PC-9 (cell line): ENCODE data around the gene CXorf38. TPM values are rescaled to one million over a fixed set of nuclear protein-coding genes. Genes with fewer than 3 reads are reported as not detected.

Experiments
- BruUV-seq: library from RNA; stranded (reverse); fragments of 400-500 nt; replicated peaks from 2 replicates; lab custom pipeline; 2021; lab: Mats Ljungman, UMichigan
- CTCF ChIA-PET: fragments of 300-600 bp; sonication (Branson Sonifier 250); formaldehyde crosslinking; loops from one replicate; lab custom pipeline; 2022; ENCODE audit warnings: antibody characterized with exemption; lab: Charles Lee
- POLR2A ChIA-PET: fragments of 300-600 bp; sonication (Branson Sonifier 250); formaldehyde crosslinking; loops from one replicate; lab custom pipeline; 2022; ENCODE audit warnings: antibody characterized with exemption; ENCODE audit not compliant: unreplicated experiment; lab: Charles Lee
- DNase-seq, 2 experiments: peaks; one replicate each; pipeline versions ENCODE4 v3.0.0 to v3.0.0-alpha.2; 2015 to 2022; ENCODE audit warnings: mixed read lengths in 1 of 2
- H2AFZ ChIP-seq: fragments of 200-600 bp; sonication (generic); 2 replicates; pipeline ENCODE4 v1.8.1; 2017; ENCODE audit warnings: antibody characterized with exemption
- H3F3A ChIP-seq: fragments of 200-600 bp; sonication (generic); 2 replicates; pipeline ENCODE4 v1.8.1; 2017; ENCODE audit warnings: antibody characterized with exemption, mild to moderate bottlenecking, low read depth; ENCODE audit not compliant: insufficient read depth
- H3K27ac ChIP-seq: fragments of 200-600 bp; sonication (generic); 2 replicates; pipeline ENCODE4 v1.6.1; 2016; ENCODE audit warnings: mixed run types
- H3K27me3 ChIP-seq: fragments of 200-600 bp; sonication (generic); 2 replicates; pipeline ENCODE4 v1.6.1; 2016; ENCODE audit warnings: low read depth, mixed run types; ENCODE audit not compliant: insufficient read depth
- H3K36me3 ChIP-seq: fragments of 200-600 bp; sonication (generic); 2 replicates; pipeline ENCODE4 v1.6.1; 2016; ENCODE audit warnings: low read depth, mixed run types
- H3K4me1 ChIP-seq: fragments of 200-600 bp; sonication (generic); replicated peaks from 2 replicates; pipeline ENCODE4 v1.6.1; 2016; ENCODE audit warnings: mixed run types; ENCODE audit not compliant: insufficient read depth
- H3K4me2 ChIP-seq: fragments of 200-600 bp; sonication (generic); 2 replicates; pipeline ENCODE4 v1.6.1; 2017; ENCODE audit warnings: mixed run types
- H3K4me3 ChIP-seq: fragments of 200-600 bp; sonication (generic); 2 replicates; pipeline ENCODE4 v1.6.1; 2016; ENCODE audit warnings: mixed run types
- H3K79me2 ChIP-seq: fragments of 200-600 bp; sonication (generic); 2 replicates; pipeline ENCODE4 v1.6.1; 2017; ENCODE audit warnings: low read depth, mixed run types
- H3K9me2 ChIP-seq: fragments of 200-600 bp; sonication (generic); 2 replicates; pipeline ENCODE4 v1.8.1; 2017; ENCODE audit warnings: mild to moderate bottlenecking; ENCODE audit not compliant: insufficient read depth
- H3K9me3 ChIP-seq: fragments of 200-600 bp; sonication (generic); 2 replicates; pipeline ENCODE4 v1.8.1; 2016; ENCODE audit warnings: low read depth; ENCODE audit not compliant: insufficient read depth
- H4K20me1 ChIP-seq: fragments of 200-600 bp; sonication (generic); 2 replicates; pipeline ENCODE4 v1.8.1; 2017; ENCODE audit not compliant: insufficient read depth
- EZH2 ChIP-seq: fragments of 200-600 bp; sonication (generic); IDR thresholded peaks from 2 replicates; pipeline ENCODE4 v1.8.0; 2017; ENCODE audit warnings: antibody characterized with exemption, low read depth
- intact Hi-C: fragments of 100-400 bp; cut with micrococcal nuclease; formaldehyde crosslinking; loops from one replicate; pipeline ENCODE4 v1.10.0; 2022; ENCODE audit not compliant: unreplicated experiment
- total RNA-seq: library from RNA; stranded (reverse); gene quantifications from 2 replicates; pipeline ENCODE4 v1.2.3, GENCODE V29; 2021
- TF ChIP-seq, protein P1 (sequence below): fragments of 200-600 bp; sonication (generic); conservative IDR thresholded peaks from 2 replicates; pipeline ENCODE4 v1.6.1; 2017; ENCODE audit warnings: mixed run types, antibody characterized with exemption, mild to moderate bottlenecking, moderate library complexity

CXorf38 gene
- total RNA-seq, 1 experiment from 2014 or later = 5.3 TPM

DNA sequence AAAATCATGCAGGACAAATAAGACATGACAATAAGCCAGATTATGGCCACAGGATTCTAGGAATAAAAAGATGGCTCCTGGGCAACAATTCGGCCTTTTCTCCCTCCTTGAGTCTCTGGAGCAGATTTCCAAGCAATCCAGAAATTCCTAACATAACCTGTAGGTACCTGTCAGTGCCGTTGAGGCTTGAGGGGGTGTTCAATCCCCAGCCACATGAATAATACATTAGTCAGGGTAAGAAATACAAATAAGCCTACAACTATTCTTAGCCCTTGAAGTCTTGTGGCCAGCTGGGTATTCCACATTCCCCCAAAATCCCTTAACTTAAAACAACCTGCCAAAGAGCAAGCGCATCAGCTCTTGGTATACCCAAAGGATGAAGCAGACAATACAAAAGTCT is 9.7 kb downstream of the CXorf38 start:
- H3K4me2 ChIP-seq = no peak overlapping the region
- BruUV-seq = no TSS peak
- no peaks in the 10 kb centered on the region for H3K9me3 ChIP-seq
- H3K27ac ChIP-seq = no peak overlapping the region
- H2AFZ ChIP-seq = no peak overlapping the region
- ChIA-PET CTCF (no interaction called here), POLR2A (no interaction called here)
- TF ChIP-seq, protein P1, sequence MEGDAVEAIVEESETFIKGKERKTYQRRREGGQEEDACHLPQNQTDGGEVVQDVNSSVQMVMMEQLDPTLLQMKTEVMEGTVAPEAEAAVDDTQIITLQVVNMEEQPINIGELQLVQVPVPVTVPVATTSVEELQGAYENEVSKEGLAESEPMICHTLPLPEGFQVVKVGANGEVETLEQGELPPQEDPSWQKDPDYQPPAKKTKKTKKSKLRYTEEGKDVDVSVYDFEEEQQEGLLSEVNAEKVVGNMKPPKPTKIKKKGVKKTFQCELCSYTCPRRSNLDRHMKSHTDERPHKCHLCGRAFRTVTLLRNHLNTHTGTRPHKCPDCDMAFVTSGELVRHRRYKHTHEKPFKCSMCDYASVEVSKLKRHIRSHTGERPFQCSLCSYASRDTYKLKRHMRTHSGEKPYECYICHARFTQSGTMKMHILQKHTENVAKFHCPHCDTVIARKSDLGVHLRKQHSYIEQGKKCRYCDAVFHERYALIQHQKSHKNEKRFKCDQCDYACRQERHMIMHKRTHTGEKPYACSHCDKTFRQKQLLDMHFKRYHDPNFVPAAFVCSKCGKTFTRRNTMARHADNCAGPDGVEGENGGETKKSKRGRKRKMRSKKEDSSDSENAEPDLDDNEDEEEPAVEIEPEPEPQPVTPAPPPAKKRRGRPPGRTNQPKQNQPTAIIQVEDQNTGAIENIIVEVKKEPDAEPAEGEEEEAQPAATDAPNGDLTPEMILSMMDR = no peak
- TF ChIP-seq EZH2 = no peak
- intact Hi-C loops = no loop called here
- no peaks in the 10 kb centered on the region for H3F3A ChIP-seq
- H3K79me2 ChIP-seq = no peaks in the 10 kb centered on the region
- no peak overlapping the region for H3K4me3 ChIP-seq
- no peaks in the 10 kb centered on the region for H3K9me2 ChIP-seq
- H3K4me1 ChIP-seq = no peaks in the 10 kb centered on the region
- no peaks in the 10 kb centered on the region for H4K20me1 ChIP-seq
- H3K27me3 ChIP-seq = no peaks in the 10 kb centered on the region
- H3K36me3 ChIP-seq = no peaks in the 10 kb centered on the region
- DNase-seq = no peak

DNA sequence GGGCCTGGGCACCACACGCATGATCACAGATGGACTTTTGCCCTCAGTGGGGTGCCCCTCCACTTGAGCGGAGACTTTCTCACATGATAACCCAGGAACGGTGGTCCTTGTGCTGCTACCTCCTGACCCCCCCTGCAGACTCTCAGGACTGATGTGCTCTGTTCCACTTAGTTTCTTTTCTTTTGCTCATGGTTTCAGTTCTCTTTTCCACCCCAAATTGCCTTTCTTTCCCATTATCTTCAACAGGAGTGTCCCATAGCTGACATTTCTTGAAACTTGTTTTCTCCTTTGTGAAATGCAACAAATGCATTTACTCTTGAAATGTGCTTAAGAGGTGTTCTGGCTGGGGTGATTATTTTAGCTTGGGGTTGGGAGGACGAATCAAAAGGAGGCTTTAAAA is 15.2 kb downstream of the CXorf38 start:
- CTCF ChIA-PET = no interaction called here
- Histone ChIP-seq H3F3A (no peaks in the 10 kb centered on the region), H2AFZ (no peak overlapping the region), H4K20me1 (no peaks in the 10 kb centered on the region), H3K27me3 (no peaks in the 10 kb centered on the region), H3K4me1 (no peaks in the 10 kb centered on the region), H3K27ac (no peak overlapping the region), H3K9me3 (no peaks in the 10 kb centered on the region), H3K4me3 (no peak overlapping the region), H3K9me2 (no peaks in the 10 kb centered on the region), H3K4me2 (no peak overlapping the region), H3K79me2 (no peaks in the 10 kb centered on the region), H3K36me3 (no peaks in the 10 kb centered on the region)
- DNase-seq = no peak
- TF ChIP-seq, protein P1 = no peak
- TF ChIP-seq EZH2 = no peak
- intact Hi-C loops = no loop called here
- BruUV-seq = no TSS peak
- POLR2A ChIA-PET = no interaction called here

DNA sequence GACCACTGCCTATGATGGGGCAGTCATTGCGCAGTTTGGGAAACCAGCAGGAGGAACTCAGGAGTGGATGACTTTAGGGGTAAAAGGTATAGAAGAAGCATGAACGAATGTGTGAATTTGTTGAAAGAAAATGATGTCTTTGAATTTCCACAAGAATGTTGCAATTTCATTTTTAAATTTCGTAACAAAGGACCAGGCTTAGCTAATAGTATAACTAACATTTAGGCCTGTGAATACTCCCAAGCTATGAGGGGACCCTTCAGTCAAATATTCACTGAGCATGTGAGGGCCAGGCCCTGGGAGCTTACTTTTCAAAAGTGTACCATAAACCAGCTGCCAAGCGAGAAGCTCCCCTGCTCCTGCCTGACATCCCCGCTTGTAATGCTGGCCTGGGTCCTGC is 18.9 kb downstream of the CXorf38 start:
- Histone ChIP-seq H3K27me3 (no peaks in the 10 kb centered on the region), H3K4me2 (no peak overlapping the region), H3K4me1 (no peaks in the 10 kb centered on the region), H3F3A (no peaks in the 10 kb centered on the region), H3K27ac (no peak overlapping the region), H3K36me3 (no peaks in the 10 kb centered on the region), H3K79me2 (no peaks in the 10 kb centered on the region), H2AFZ (no peak overlapping the region), H3K9me2 (no peaks in the 10 kb centered on the region), H4K20me1 (no peaks in the 10 kb centered on the region), H3K9me3 (no peaks in the 10 kb centered on the region), H3K4me3 (no peak overlapping the region)
- intact Hi-C loops = no loop called here
- ChIA-PET CTCF (no interaction called here), POLR2A (no interaction called here)
- no peak for DNase-seq
- TF ChIP-seq EZH2 = no peak
- TF ChIP-seq, protein P1 = no peak
- BruUV-seq = no TSS peak
